GM12878 (cell line): Measurements from ENCODE around the gene S100A3. TPM values are rescaled to one million over a fixed set of nuclear protein-coding genes. Genes with fewer than 3 reads are reported as not detected.

Experiments
- ATAC-seq: fragments of 200-7000 bp; cut with Tn5 transposase; 3 replicates; pipeline ENCODE4 v1.9.1; 2020; ENCODE audit warnings: mild to moderate bottlenecking, moderate library complexity
- BruUV-seq: library from RNA; stranded (reverse); fragments of 400-500 nt; replicated peaks from 2 replicates; lab custom pipeline; 2021; lab: Mats Ljungman, UMichigan
- CTCF ChIA-PET: fragments of 300-600 bp; sonication (Branson Sonifier 250); formaldehyde crosslinking; extraction: SDS; loops from one replicate; lab custom pipeline; 2021; ENCODE audit warnings: inconsistent platforms; lab: Yijun Ruan, JAX
- POLR2A ChIA-PET: fragments of 350-600 bp; formaldehyde crosslinking; extraction: SDS; loops from one replicate; lab custom pipeline; 2021; ENCODE audit warnings: inconsistent platforms; lab: Charles Lee
- RAD21 ChIA-PET: fragments of 300-600 bp; sonication (Branson Sonifier 250); formaldehyde crosslinking; loops from one replicate; lab custom pipeline; 2023; ENCODE audit warnings: antibody characterized with exemption; ENCODE audit not compliant: unreplicated experiment; lab: Charles Lee
- SMC1A ChIA-PET: fragments of 300-600 bp; sonication (Branson Sonifier 250); formaldehyde crosslinking; loops from one replicate; lab custom pipeline; 2023; ENCODE audit not compliant: unreplicated experiment, uncharacterized antibody; lab: Charles Lee
- DNase-seq: peaks from one replicate; pipeline ENCODE4 v3.0.0-alpha.2; 2011; ENCODE audit warnings: low read depth, low spot score
- FAIRE-seq: peaks from 3 replicates; lab custom pipeline; 2011; peaks lifted over from hg19 to GRCh38; lab: Jason Lieb, UNC
- H2AFZ ChIP-seq: 2 replicates; pipeline ENCODE4 v1.6.0; 2011; ENCODE audit warnings: low read depth, low read length, control low read depth; ENCODE audit not compliant: control insufficient read depth
- H3K27ac ChIP-seq: 2 replicates; pipeline ENCODE4 v1.5.1; 2011; ENCODE audit warnings: control low read depth; ENCODE audit not compliant: control insufficient read depth, insufficient read depth
- H3K27me3 ChIP-seq, 2 experiments: replicated peaks in 1 of 2; 2 replicates each; pipeline versions ENCODE4 v1.6.0 to v1.6.1; 2011; ENCODE audit warnings: low read length in 1 of 2; ENCODE audit not compliant: control insufficient read depth in 2 of 2, insufficient read depth in 2 of 2
- H3K36me3 ChIP-seq, 2 experiments: 2 replicates each; pipeline ENCODE4 v1.5.1; 2011; ENCODE audit warnings: low read length in 1 of 2; ENCODE audit not compliant: control insufficient read depth in 2 of 2, insufficient read depth in 2 of 2
- H3K4me1 ChIP-seq: 2 replicates; pipeline ENCODE4 v1.6.1; 2011; ENCODE audit warnings: mild to moderate bottlenecking, low read length, moderate library complexity, mixed read lengths; ENCODE audit not compliant: control insufficient read depth, insufficient read depth
- H3K4me2 ChIP-seq: 2 replicates; pipeline ENCODE4 v1.6.0; 2011; ENCODE audit warnings: control low read depth; ENCODE audit not compliant: control insufficient read depth, insufficient read depth
- H3K4me3 ChIP-seq: fragments of 200-600 bp; sonication (generic); 2 replicates; pipeline ENCODE4 v1.5.1; 2016
- H3K79me2 ChIP-seq: 2 replicates; pipeline ENCODE4 v1.6.0; 2011; ENCODE audit warnings: low read length; ENCODE audit not compliant: control insufficient read depth, insufficient read depth
- H3K9ac ChIP-seq: 2 replicates; pipeline ENCODE4 v1.8.0; 2011; ENCODE audit warnings: low read length, control low read depth, mixed read lengths; ENCODE audit not compliant: control insufficient read depth, insufficient read depth
- H3K9me3 ChIP-seq: replicated peaks from 3 replicates; pipeline ENCODE4 v1.5.1; 2011; ENCODE audit warnings: mild to moderate bottlenecking, low read length; ENCODE audit not compliant: control insufficient read depth, insufficient read depth
- H4K20me1 ChIP-seq: 2 replicates; pipeline ENCODE4 v1.6.0; 2011; ENCODE audit not compliant: control insufficient read depth, insufficient read depth
- MLLT1 ChIP-seq: fragments of 450-650 bp; IDR thresholded peaks from 2 replicates; pipeline ENCODE4 v1.6.1; 2016; ENCODE audit warnings: mild to moderate bottlenecking
- MTA2 ChIP-seq: fragments of 450-650 bp; IDR thresholded peaks from 2 replicates; pipeline ENCODE4 v1.6.1; 2016; ENCODE audit warnings: low read depth, mild to moderate bottlenecking, moderate library complexity
- SUPT20H ChIP-seq: IDR thresholded peaks from 2 replicates; pipeline ENCODE4 v1.6.1; 2011; ENCODE audit warnings: low read depth, mild to moderate bottlenecking, low read length, moderate library complexity, borderline replicate concordance; ENCODE audit not compliant: control insufficient read depth
- ZNF592 ChIP-seq: fragments of 450-650 bp; IDR thresholded peaks from 2 replicates; pipeline ENCODE4 v1.6.1; 2017; ENCODE audit warnings: mild to moderate bottlenecking, moderate library complexity
- WGBS: methylation state at CpG from one replicate; pipeline ENCODE4 v1.1.6; 2016; ENCODE audit warnings: low lambda C conversion rate; ENCODE audit not compliant: insufficient replicate concordance, insufficient coverage; ENCODE audit errors: missing lambda C conversion rate; 5-methylcytosine and 5-hydroxymethylcytosine counted together
- in situ Hi-C: fragments of 300-500 bp; cut with MboI; formaldehyde crosslinking; loops from 9 replicates; pipeline ENCODE4 v1.14.3; 2018; ENCODE audit warnings: mixed read lengths
- intact Hi-C: fragments of 100-400 bp; cut with micrococcal nuclease; formaldehyde crosslinking; loops from one replicate; pipeline ENCODE4 v1.14.2; 2022; ENCODE audit not compliant: unreplicated experiment
- polyA plus RNA-seq, 11 experiments: library from polyadenylated mRNA; depleted of rRNA in 4 of 11; unstranded in 6 of 11; stranded (reverse) in 5 of 11; fragments of >200 nt; fragmentation: Nextera tagmentation in 4 of 11; fragmentation: Illumina TruSeq in 1 of 11; extraction: Ambion mirVana in 4 of 11; extraction: Trizol in 1 of 11; gene quantifications; 1 replicate in 1 of 11; 2 replicates in 10 of 11; pipeline versions ENCODE4 v1.2.1 to v1.2.3, GENCODE V29; 2011 to 2016; ENCODE audit warnings: inconsistent platforms in 2 of 11, missing spikeins in 2 of 11, low read depth in 1 of 11
- total RNA-seq, 4 experiments: library from RNA; depleted of rRNA in 3 of 4; stranded (reverse); fragments of >200 nt in 3 of 4; fragmentation: Illumina TruSeq in 1 of 4; extraction: Trizol in 1 of 4; gene quantifications; 2 replicates each; pipeline versions ENCODE4 v1.2.1 to v1.2.3, GENCODE V29; 2013 to 2021

The S100A3 gene
- total and polyA plus RNA-seq, 10 of the 15 experiments (the other 5 are each of a cell fraction or from before 2014, with no cell fraction given) = 0.32 to 0.45 TPM; not detected in 8

GRCh38 chr1:153507926-153508583 lies 41.0 kb downstream of the S100A3 start:
- WGBS = 38% methylated on average over 11 of the region's 11 CpGs
- no peak overlapping the region for H3K27ac ChIP-seq
- CTCF ChIA-PET = interaction anchor here (0.9 to 7.3 kb wide), 11 partner anchors 10 to 155 kb away, joined by 3 to 191 read pairs (median 4); partner anchors contain the start of genes S100A13 and S100A4
- no peak overlapping the region for H3K4me2 ChIP-seq
- H3K9me3 ChIP-seq = no peaks in the 10 kb centered on the region
- FAIRE-seq (no peak), DNase-seq (no peak), ATAC-seq (no peak)
- no peak overlapping the region for H3K9ac ChIP-seq
- no peak overlapping the region for H3K4me3 ChIP-seq
- H4K20me1 ChIP-seq = no peaks in the 10 kb centered on the region
- H3K27me3 ChIP-seq = no peaks in the 10 kb centered on the region
- intact Hi-C loops = no loop called here
- H3K4me1 ChIP-seq = no peaks in the 10 kb centered on the region
- no peak overlapping the region for H2AFZ ChIP-seq
- TF ChIP-seq MLLT1 (no peak), ZNF592 (no peak), SUPT20H (no peak), MTA2 (no peak)
- TF ChIP-seq, all 136 proteins: peak for 0
- SMC1A ChIA-PET = interaction anchor here (0.9 to 1.0 kb wide), 3 partner anchors 13 to 60 kb away, joined by 3 read pairs; no protein-coding TSS in a partner anchor
- RAD21 ChIA-PET = interaction anchor here (1.2 to 4.5 kb wide), 2 partner anchors 27 to 61 kb away, joined by 3 to 59 read pairs; partner anchors contain the start of gene S100A6
- POLR2A ChIA-PET = no interaction called here
- Histone ChIP-seq H3K36me3 (no peaks in the 10 kb centered on the region), H3K79me2 (no peaks in the 10 kb centered on the region)
- in situ Hi-C loops = loop anchor here (5.0 to 10.0 kb wide), 2 partner anchors 54 to 487 kb away; partner anchors contain the start of gene RPS27
- no TSS peak for BruUV-seq
